ENCODE results near the gene NOP14. TPM values are rescaled to one million over a fixed set of nuclear protein-coding genes. Genes with fewer than 3 reads are reported as not detected.

NOP14 gene
- total RNA-seq, 4 donors from 2014 or later, result 8.6 to 43.0 (median 12.8) TPM

GRCh38 chr4:2934813-2935761 lies 28.1 kb downstream of the NOP14 start:
- 0% methylated on average over 19 of the region's 70 CpGs; no CpG with 5 or more reads in 1 of the 2 donors for WGBS, 2 donors (ENCODE audit: low coverage in 1 of 2)
- Histone ChIP-seq H3K27me3 (no peaks in the 10 kb centered on the region), H3K9me3 (no peaks in the 10 kb centered on the region), H3K4me3 (peak overlapping the region; percentile 64 to 95 (median 82)), H3K36me3 (peaks cover 0 to 14% (median 4%) of the 10 kb centered on the region in 4 donors), H3K27ac (peak overlapping the region; percentile 90 to 97 (median 92)), H3K4me1 (peaks cover 11 to 51% (median 35%) of the 10 kb centered on the region in 4 donors)
- intact Hi-C loops (cut with DNase I; ENCODE audit: low total_unique reads) (loop anchor here (5.0 kb wide), 2 partner anchors 93 to 173 kb away; partner anchors contain the start of gene ADD1), in situ Hi-C loops (cut with MboI; ENCODE audit: low pct_ligation_motif_present in 1 of 4, low pct_unique_long_range_greater_than_20kb in 1 of 4, low sequenced_read_pairs in 3 of 4) (loop anchor here in 2 of 4 donors (25.0 kb wide), 1 partner anchor 173 kb away; the partner anchor contains the start of gene TNIP2 (in 2 of the 2))
- peak; percentile 98 for DNase-seq
- TF ChIP-seq CTCF (IDR thresholded peaks at IDR 0.05), result no peak
- no peak for TF ChIP-seq EP300 (IDR thresholded peaks at IDR 0.05; ENCODE audit: low read depth)
- peak; percentile 97 for TF ChIP-seq POLR2A (IDR thresholded peaks at IDR 0.05)
- TF ChIP-seq POLR2AphosphoS5 (IDR thresholded peaks at IDR 0.05), result peak; percentile 98 to 99 (median 99)

DNA sequence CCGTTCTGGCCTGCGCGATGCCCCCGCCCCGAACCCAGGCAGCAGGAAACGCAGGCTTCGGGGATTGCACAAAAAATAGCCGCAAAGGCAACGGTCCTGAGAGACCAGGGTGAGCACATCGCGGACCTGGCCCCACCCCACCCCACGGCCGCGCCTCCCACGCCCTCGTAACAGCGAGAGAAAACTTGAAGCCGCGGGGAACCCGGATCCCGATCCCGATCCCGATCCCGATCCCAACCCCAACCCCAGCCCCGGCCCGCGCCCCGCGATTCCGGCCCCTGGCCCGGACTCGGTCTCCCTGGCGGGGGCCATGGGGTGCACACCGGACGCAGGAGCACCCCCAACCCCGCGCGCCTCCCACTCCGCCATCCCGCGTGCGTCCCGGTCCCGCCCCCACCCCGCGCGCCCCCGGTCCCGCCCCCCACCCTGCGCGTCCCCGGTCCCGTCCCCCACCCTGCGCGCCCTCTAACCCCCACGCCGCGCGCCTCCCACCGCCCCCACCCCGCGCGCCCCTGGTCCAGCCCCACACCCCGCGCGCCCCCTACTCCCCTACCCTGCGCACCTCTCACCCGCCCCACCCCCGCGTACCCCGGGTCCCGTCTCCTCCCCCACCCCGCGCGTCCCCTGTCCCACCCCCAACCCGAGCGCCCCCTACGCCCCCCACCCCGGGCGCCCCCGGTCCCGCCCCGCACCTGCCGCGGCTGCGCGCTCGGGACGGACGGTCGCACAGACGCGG lies 29.0 kb downstream of the NOP14 start:
- peaks cover 11 to 51% (median 37%) of the 10 kb centered on the region in 4 donors for H3K4me1 ChIP-seq

DNA sequence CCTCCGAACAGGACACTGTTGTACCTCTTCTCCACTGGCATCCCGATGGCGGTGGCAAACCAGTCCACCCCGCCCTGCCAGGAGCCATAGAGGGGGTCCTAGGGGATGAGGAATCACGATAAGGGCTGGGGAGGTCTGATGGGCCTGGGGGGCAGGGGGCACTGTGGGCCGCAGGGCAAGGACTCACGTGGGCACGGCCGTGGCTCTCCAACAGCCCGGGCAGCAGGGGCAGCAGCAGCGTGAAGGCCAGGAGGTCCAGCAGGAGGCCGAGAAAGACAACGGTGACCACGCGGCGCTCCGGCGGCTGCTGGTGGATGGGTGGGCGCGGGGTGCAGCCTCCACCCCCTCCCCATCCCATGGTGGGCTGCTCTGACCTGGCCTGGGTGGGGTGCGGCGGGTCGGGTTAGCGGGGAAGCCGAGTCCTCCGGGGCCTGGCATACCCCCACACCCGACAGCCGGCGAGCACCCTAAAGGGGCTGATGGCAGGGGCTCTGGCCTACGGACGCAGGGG lies 29.6 kb downstream of the NOP14 start:
- TF ChIP-seq EP300 (IDR thresholded peaks at IDR 0.05; ENCODE audit: low read depth) (no peak), CTCF (IDR thresholded peaks at IDR 0.05) (no peak), POLR2AphosphoS5 (IDR thresholded peaks at IDR 0.05) (no peak), POLR2A (IDR thresholded peaks at IDR 0.05) (no peak)
- Histone ChIP-seq H3K4me3 (peak overlapping the region; percentile 64 to 95 (median 82)), H3K27ac (peak overlapping the region; percentile 90 to 97 (median 92)), H3K36me3 (peaks cover 0 to 6% (median 2%) of the 10 kb centered on the region in 4 donors), H3K27me3 (no peaks in the 10 kb centered on the region), H3K9me3 (no peaks in the 10 kb centered on the region), H3K4me1 (peaks cover 11 to 51% (median 37%) of the 10 kb centered on the region in 4 donors)
- intact Hi-C loops (cut with DNase I; ENCODE audit: low total_unique reads) (loop anchor here (5.0 kb wide), 2 partner anchors 91 to 171 kb away; partner anchors contain the start of gene ADD1), in situ Hi-C loops (cut with MboI; ENCODE audit: low pct_ligation_motif_present in 1 of 4, low pct_unique_long_range_greater_than_20kb in 1 of 4, low sequenced_read_pairs in 3 of 4) (loop anchor here in 2 of 4 donors (25.0 kb wide), 1 partner anchor 171 kb away; the partner anchor contains the start of gene TNIP2 (in 2 of the 2))
- WGBS, 2 donors (ENCODE audit: low coverage in 1 of 2), result 21% methylated on average over 31 of the region's 31 CpGs; no CpG with 5 or more reads in 1 of the 2 donors
- no peak for DNase-seq

More for the DNA sequence above, 29.0 kb downstream of the NOP14 start:
- H3K4me3 ChIP-seq, result peak overlapping the region; percentile 64 to 95 (median 82)
- intact Hi-C loops (cut with DNase I; ENCODE audit: low total_unique reads), result loop anchor here (5.0 kb wide), 2 partner anchors 92 to 172 kb away; partner anchors contain the start of gene ADD1
- no peaks in the 10 kb centered on the region for H3K27me3 ChIP-seq
- peak overlapping the region; percentile 90 to 97 (median 92) for H3K27ac ChIP-seq
- H3K36me3 ChIP-seq, result peaks cover 0 to 9% (median 4%) of the 10 kb centered on the region in 4 donors
- 0% methylated on average over 9 of the region's 93 CpGs; no CpG with 5 or more reads in 1 of the 2 donors for WGBS, 2 donors (ENCODE audit: low coverage in 1 of 2)
- DNase-seq, result peak; percentile 69
- H3K9me3 ChIP-seq, result no peaks in the 10 kb centered on the region
- no peak for TF ChIP-seq CTCF (IDR thresholded peaks at IDR 0.05)
- no peak for TF ChIP-seq POLR2A (IDR thresholded peaks at IDR 0.05)
- no peak for TF ChIP-seq POLR2AphosphoS5 (IDR thresholded peaks at IDR 0.05)
- TF ChIP-seq EP300 (IDR thresholded peaks at IDR 0.05; ENCODE audit: low read depth), result no peak
- in situ Hi-C loops (cut with MboI; ENCODE audit: low pct_ligation_motif_present in 1 of 4, low pct_unique_long_range_greater_than_20kb in 1 of 4, low sequenced_read_pairs in 3 of 4), result loop anchor here in 2 of 4 donors (25.0 kb wide), 1 partner anchor 172 kb away; the partner anchor contains the start of gene TNIP2 (in 2 of the 2)

Data from transverse colon (tissue), 4 donors.